GM19395 (cell line): ENCODE results near the gene AKAIN1.

Experiments used
- ATAC-seq: cut with Tn5 transposase; IDR thresholded peaks from one replicate; pipeline ENCODE4 v1.9.1; 2021; ENCODE audit warnings: mild to moderate bottlenecking, moderate library complexity; ENCODE audit not compliant: unreplicated experiment

The AKAIN1 gene

DNA sequence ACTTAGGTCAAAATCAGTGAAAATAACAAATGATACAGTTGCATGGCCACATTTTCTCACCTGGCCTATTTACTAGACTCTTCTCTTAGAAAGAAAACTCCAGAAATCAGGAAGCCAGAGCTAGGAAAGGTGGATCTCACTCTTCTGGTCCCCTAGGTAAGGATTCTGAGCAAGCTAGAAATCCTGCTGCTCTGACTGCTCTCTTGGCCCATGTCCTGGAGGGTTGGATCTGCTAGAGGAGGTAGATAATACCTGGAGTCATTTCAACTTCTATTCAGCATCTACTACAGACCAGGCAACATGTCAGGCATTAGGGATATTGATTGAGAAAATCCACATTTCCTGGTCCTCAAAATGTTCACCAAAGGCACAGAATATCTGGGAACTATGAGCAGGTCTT is 34.9 kb downstream of the AKAIN1 start:
- no peak for ATAC-seq

DNA sequence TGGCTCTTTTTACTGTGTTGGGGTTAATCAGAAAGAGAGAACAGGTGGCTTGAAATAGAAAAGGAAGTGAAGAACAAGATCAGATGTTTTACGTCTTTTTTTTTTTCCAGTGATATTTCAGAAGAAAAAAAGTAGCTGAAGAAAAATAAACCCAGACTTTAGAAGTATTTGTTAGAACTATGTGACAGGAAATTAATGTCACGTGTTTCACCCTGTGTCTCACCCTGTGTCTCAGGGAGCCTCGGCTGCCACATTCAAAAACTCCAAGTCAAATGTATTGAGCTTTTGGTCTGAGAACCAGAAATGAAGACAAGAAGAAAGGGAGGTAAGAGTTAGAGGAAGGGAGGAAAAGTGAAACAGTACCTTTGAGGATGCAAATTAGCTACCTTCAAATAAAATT is 38.0 kb downstream of the AKAIN1 start:
- no peak for ATAC-seq

- no peak for ATAC-seq
These were observed 38.5 kb downstream of the AKAIN1 start for GRCh38 chr18:5158587-5158986.

DNA sequence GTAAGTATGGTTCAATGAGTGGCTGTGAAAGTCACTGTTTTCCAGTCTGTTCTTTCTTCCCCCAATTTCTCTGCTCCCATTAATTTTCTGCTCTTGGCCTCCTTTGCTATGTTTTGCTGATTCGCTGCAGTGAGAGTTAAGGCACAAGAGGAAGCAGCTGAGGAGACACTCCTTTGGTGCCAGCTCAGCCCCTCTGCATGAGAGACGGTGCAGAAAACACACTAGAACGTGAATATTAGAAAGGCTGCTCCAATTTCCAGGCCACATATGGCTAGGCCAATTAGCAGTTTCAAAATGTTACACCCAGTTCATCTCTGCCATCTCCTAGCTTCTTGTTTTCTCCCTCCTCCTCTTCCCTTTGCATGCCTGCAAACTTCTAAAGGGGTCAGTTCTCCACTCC is 38.9 kb downstream of the AKAIN1 start:
- no peak for ATAC-seq

DNA sequence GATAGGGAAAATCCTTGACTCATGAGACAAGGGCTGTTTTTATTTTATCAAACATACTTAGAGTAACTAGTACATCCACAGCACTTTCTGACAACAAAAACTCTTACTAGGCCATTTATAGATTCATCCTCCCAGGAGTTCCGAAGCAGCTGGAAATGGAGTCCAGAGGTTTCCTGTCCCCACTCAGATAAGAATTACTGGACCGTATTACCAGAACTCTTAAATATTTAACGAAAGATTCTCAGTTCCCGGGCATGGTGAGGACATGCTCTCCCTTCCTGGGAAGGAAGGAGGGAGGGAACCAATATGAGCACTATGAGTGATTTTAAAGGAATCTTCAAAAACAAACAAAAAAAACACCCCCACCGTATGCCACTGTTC is 41.2 kb downstream of the AKAIN1 start:
- no peak for ATAC-seq

- no peak for ATAC-seq
These were observed 41.7 kb downstream of the AKAIN1 start for GRCh38 chr18:5155218-5155906.

DNA sequence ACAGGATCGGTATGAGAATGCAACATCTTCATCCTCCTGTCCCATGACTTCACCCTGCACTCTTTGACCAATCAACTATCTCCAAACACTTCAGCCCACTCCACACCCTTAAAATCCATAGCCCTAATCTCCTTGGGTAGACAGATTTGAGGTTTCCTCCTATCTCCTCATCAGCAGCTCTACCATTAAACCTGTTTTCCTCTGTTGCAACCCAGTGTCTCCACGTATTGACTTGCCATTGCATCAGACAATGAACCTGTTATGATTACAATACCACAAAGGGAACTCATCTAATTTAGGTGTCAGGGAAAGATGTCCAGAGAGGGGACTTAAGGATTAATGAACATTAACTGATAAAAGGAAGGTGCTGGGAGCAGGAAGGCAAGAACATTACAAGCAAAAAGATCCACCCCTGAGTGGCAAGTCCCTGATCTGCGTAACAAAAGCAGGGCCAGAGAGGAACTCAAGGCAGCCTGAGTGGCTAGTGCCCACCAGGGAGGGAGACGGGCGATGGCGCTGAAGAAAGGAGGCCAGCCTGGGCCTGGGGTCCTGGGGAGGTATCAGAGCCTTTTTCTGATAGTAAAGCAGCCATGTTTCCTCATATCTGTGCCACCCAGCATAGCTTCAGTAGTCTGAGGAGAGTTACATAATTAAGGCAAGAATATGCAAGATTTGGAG is 44.6 kb downstream of the AKAIN1 start:
- no peak for ATAC-seq

- no peak for ATAC-seq
These were observed 46.2 kb downstream of the AKAIN1 start for GRCh38 chr18:5150894-5151293.

DNA sequence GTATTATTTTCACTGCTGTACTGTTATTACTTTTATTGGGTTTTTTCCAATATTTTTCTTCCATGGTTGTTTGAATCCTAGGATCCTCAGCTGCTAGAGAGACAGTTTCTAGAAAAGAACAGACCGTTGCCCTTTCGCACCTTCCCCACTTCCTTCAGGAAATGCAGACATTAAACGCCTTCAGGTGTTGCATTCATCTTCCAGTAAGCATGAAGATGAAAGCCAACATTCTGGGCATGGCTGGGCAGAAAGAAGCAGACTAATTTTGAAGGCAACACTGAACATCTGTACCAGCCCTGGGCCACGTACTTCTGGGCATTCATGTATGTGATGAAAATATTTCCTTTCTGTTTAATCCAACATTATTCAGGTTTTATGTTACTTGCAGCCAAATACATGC is 51.0 kb downstream of the AKAIN1 start:
- no peak for ATAC-seq

DNA sequence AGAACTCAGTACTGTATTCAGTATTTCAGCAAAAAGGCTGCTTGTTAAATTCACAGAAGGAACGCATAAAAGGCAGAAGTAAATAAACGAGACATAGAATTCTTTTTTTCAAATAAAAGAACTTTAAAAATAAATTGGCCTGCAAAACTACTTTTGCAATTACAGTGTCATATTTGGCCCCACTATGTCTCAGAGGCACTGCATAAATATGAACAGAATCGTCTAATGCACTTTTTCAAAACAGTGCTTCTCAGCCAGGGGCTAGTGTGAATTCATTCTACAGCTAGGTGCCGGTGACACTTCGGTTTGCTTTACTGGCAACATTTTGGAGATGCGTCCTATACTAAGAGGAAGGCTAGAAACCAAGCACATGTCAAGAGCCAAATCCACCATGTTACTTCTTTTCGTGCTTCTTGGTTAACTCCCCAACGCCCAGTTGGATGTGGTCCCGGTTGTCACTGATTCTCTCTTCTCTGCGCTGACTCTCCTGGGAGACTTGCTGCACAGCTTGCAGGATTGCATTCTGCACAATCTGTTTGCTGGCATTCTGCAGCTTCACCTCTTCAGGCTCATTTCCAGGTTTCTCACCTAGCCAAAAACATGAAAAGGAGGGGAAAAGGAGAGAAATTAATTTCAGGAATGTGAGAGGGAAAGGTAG is 51.8 kb downstream of the AKAIN1 start:
- ATAC-seq: no peak

- no peak for ATAC-seq
These were observed 52.4 kb downstream of the AKAIN1 start for GRCh38 chr18:5144629-5145028.

- ATAC-seq: no peak
These were observed 54.2 kb downstream of the AKAIN1 start for GRCh38 chr18:5142859-5143258.

GRCh38 chr18:5142131-5142530 is 54.9 kb downstream of the AKAIN1 start:
- no peak for ATAC-seq

GRCh38 chr18:5137261-5137660 is 59.8 kb downstream of the AKAIN1 start:
- no peak for ATAC-seq

DNA sequence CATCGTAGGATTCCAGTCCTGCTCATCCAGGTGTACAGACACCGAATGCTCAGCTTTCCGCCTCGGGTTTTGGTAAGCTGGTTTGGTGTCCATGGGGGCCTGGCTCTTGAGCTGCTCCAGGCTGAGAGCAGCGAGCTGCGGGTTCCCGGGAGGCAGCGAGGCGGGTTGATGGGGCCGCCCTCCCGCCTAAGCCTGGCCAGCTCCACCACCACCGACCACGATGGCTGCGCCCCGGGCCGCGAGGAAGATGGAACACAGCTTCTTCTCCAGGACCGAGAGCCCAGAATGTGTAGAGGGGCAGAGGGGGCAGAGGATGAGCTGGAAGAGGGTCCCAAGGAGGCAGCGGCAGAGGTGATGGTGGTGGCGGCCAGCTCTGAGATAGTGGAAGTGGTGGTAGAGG is 64.1 kb downstream of the AKAIN1 start:
- ATAC-seq: no peak

DNA sequence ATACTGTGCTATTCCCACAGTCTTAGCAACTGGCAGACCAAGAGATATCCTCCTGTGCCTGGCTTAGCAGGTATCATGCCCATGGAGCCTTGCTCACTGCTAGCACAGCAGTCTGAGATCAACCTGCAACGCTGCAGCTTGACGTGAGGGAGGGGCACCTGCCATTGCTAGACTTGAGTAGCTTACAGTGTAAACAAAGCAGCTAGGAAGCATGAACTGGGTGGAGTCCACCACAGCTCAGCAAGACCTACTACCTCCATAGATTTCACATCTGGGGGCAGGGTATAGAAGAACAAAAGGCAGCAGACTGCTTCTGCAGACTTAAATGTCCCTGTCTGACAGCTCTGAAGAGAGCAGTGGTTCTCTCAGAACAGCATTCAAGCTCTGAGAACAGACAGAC is 74.8 kb downstream of the AKAIN1 start:
- ATAC-seq: no peak

DNA sequence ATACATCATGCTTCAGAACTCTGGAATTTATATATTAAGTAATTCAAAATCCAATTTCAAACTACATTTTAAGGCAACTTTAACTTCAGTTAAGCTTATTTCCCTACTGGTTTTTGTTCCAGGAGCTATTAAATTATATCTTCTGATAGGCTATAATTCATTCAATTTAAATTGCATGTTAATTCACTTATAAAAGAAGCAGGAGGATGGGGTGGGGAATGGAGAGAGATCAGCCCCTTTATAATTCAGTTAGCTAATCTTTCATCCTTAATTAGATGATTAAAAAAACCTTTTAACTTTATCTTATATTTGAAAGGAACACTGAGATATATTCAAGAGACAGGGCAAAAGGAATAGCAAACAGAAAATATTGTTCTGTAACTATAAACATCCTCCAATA is 86.8 kb downstream of the AKAIN1 start:
- no peak for ATAC-seq

GRCh38 chr18:5107988-5108387 is 89.1 kb downstream of the AKAIN1 start:
- ATAC-seq: no peak

GRCh38 chr18:5106730-5107129 is 90.3 kb downstream of the AKAIN1 start:
- ATAC-seq: no peak

- ATAC-seq: no peak
These were observed 92.8 kb downstream of the AKAIN1 start for GRCh38 chr18:5104246-5104645.

DNA sequence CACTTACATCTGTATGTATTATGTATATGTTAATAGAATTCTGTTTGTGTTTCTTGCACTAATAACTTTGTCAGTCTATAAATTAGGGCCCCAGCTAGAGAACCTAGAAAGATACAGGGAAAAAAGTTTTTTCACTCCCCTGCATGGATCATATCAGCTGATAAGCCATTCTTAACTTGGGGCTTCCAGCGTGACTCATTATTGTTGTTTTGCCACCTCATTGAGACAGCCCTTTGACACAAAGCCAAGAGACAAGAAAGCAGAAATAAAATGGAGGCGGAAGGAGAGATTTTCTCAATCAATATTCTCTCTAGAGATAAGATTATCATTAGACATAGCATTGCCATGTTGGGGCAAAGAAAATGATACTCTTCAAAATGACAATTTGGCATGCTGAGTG is 93.4 kb downstream of the AKAIN1 start:
- no peak for ATAC-seq

GRCh38 chr18:5103286-5103685 is 93.8 kb downstream of the AKAIN1 start:
- ATAC-seq: no peak
